ENCODE data around the gene FCHSD2. TPM values are rescaled to one million over a fixed set of nuclear protein-coding genes. Genes with fewer than 3 reads are reported as not detected.
"Not testable (repeated sequence)": the region's sequence is repeated elsewhere in the genome, so short reads cannot be mapped to it uniquely, and the experiment has no call there.

The FCHSD2 gene
- total RNA-seq, 1 donor from 2014 or later, result 16.3 TPM

GRCh38 chr11:72793076-72793424, 349.1 kb downstream of the FCHSD2 start:
- Histone ChIP-seq H3K4me1 (peaks cover 15 to 27% of the 10 kb centered on the region in 2 donors), H3K27me3 (no peaks in the 10 kb centered on the region), H3K27ac (peak overlapping the region; percentile 86), H3K36me3 (no peaks in the 10 kb centered on the region), H3K9me3 (no peaks in the 10 kb centered on the region), H3K4me3 (peak overlapping the region; percentile 64 to 67)
- TF ChIP-seq CTCF (IDR thresholded peaks at IDR 0.05), result no peak
- no peak for DNase-seq (ENCODE audit: low spot score in 2 of 2)
- intact Hi-C loops (cut with DNase I), result loop anchor here (1.0 to 2.0 kb wide), 3 partner anchors 21 to 71 kb away; partner anchors contain the start of genes ARAP1 and ATG16L2

GRCh38 chr11:72792437-72793021, 349.6 kb downstream of the FCHSD2 start:
- intact Hi-C loops (cut with DNase I), result loop anchor here (1.0 to 2.0 kb wide), 3 partner anchors 22 to 70 kb away; partner anchors contain the start of genes ARAP1 and ATG16L2
- H3K4me3 ChIP-seq, result peak overlapping the region in 1 of 2 donors; percentile 64

GRCh38 chr11:72791228-72791627, 350.9 kb downstream of the FCHSD2 start:
- H3K36me3 ChIP-seq; intact Hi-C loops (cut with DNase I); DNase-seq (ENCODE audit: low spot score in 2 of 2): not testable (repeated sequence)

More at GRCh38 chr11:72792437-72793021, 349.6 kb downstream of the FCHSD2 start:
- H3K36me3 ChIP-seq, result no peaks in the 10 kb centered on the region
- no peak for DNase-seq (ENCODE audit: low spot score in 2 of 2)
- peaks cover 15 to 27% of the 10 kb centered on the region in 2 donors for H3K4me1 ChIP-seq
- no peaks in the 10 kb centered on the region for H3K9me3 ChIP-seq
- TF ChIP-seq CTCF (IDR thresholded peaks at IDR 0.05), result no peak
- peak overlapping the region; percentile 86 for H3K27ac ChIP-seq
- no peaks in the 10 kb centered on the region for H3K27me3 ChIP-seq

GRCh38 chr11:72789493-72790131, 352.5 kb downstream of the FCHSD2 start:
- intact Hi-C loops (cut with DNase I), result no loop called here
- no peaks in the 10 kb centered on the region for H3K9me3 ChIP-seq

More at GRCh38 chr11:72791228-72791627, 350.9 kb downstream of the FCHSD2 start:
- H3K4me3 ChIP-seq, H3K27me3 ChIP-seq, H3K9me3 ChIP-seq: not testable (repeated sequence)
- peak overlapping the region in 1 of 2 donors; percentile 88 for H3K27ac ChIP-seq
- H3K4me1 ChIP-seq, result peaks cover 15 to 27% of the 10 kb centered on the region in 2 donors

GRCh38 chr11:72788241-72788640, 353.9 kb downstream of the FCHSD2 start:
- peaks cover 15 to 26% of the 10 kb centered on the region in 2 donors for H3K4me1 ChIP-seq
- no peaks in the 10 kb centered on the region for H3K27me3 ChIP-seq
- H3K36me3 ChIP-seq, result no peaks in the 10 kb centered on the region
- peak overlapping the region in 1 of 2 donors; percentile 83 for H3K27ac ChIP-seq
- H3K4me3 ChIP-seq, result no peak overlapping the region
- intact Hi-C loops (cut with DNase I), result no loop called here
- DNase-seq (ENCODE audit: low spot score in 2 of 2), result no peak
- no peak for TF ChIP-seq CTCF (IDR thresholded peaks at IDR 0.05)
- no peaks in the 10 kb centered on the region for H3K9me3 ChIP-seq

More at GRCh38 chr11:72789493-72790131, 352.5 kb downstream of the FCHSD2 start:
- Histone ChIP-seq H3K27ac (peak overlapping the region; percentile 83 to 88), H3K4me1 (peaks cover 15 to 27% of the 10 kb centered on the region in 2 donors), H3K4me3 (peak overlapping the region in 1 of 2 donors; percentile 28), H3K27me3 (no peaks in the 10 kb centered on the region), H3K36me3 (no peaks in the 10 kb centered on the region)
- TF ChIP-seq CTCF (IDR thresholded peaks at IDR 0.05), result no peak
- peak; percentile 60 to 80 for DNase-seq (ENCODE audit: low spot score in 2 of 2)
